ENCODE measurements around the gene OSBPL10.

DNA sequence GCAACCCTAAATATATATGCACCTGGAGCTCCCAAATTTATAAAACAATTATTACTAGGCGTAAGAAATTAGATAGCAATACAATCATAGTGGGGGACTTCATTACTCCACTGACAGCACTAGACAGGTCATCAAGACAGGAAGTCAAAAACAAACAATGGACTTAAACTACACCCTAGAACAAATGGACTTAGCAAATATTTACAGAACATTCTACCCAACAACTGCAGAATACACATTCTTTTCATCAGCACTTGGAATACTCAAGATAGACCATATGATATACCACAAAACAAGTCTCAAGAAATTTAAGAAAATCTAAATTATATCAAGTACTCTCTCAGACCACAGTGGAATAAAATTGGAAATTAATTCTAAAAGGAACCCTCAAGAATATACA lies 201.5 kb downstream of the OSBPL10 start:
- TF ChIP-seq, protein P1, sequence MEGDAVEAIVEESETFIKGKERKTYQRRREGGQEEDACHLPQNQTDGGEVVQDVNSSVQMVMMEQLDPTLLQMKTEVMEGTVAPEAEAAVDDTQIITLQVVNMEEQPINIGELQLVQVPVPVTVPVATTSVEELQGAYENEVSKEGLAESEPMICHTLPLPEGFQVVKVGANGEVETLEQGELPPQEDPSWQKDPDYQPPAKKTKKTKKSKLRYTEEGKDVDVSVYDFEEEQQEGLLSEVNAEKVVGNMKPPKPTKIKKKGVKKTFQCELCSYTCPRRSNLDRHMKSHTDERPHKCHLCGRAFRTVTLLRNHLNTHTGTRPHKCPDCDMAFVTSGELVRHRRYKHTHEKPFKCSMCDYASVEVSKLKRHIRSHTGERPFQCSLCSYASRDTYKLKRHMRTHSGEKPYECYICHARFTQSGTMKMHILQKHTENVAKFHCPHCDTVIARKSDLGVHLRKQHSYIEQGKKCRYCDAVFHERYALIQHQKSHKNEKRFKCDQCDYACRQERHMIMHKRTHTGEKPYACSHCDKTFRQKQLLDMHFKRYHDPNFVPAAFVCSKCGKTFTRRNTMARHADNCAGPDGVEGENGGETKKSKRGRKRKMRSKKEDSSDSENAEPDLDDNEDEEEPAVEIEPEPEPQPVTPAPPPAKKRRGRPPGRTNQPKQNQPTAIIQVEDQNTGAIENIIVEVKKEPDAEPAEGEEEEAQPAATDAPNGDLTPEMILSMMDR (IDR thresholded peaks at IDR 0.05; ENCODE audit: low read length) = no peak
- TF ChIP-seq EZH2 (IDR thresholded peaks at IDR 0.05; ENCODE audit: borderline replicate concordance, low read length) = no peak

Data from OCI-LY1 (cell line).